SU-DHL-6 (cell line): ENCODE data around the gene NDUFB11.

ENCODE experiments used
- CTCF ChIP-seq: fragments of 200-600 bp; sonication (generic); IDR thresholded peaks from one replicate; pipeline ENCODE4 v1.5.1; 2017; ENCODE audit warnings: antibody characterized with exemption, mild to moderate bottlenecking, low read length, moderate library complexity; ENCODE audit not compliant: insufficient read depth, poor library complexity, severe bottlenecking
- EZH2phosphoT487 ChIP-seq: fragments of 200-600 bp; sonication (generic), shearing (Covaris generic); conservative IDR thresholded peaks from 2 replicates; pipeline ENCODE4 v1.6.1; 2018; ENCODE audit warnings: mild to moderate bottlenecking, antibody characterized with exemption, low read length, moderate library complexity, mixed read lengths

- no peak for TF ChIP-seq CTCF
- no peak for TF ChIP-seq EZH2phosphoT487
Observed at GRCh38 chrX:47177079-47177478, 32.6 kb upstream of the NDUFB11 start.
